Measurements from ENCODE around the gene RNASET2.
A peak's percentile ranks its signal among the peaks of the same experiment; 100 is the strongest.

RNASET2 gene

GRCh38 chr6:166946125-166946524 is 10.2 kb downstream of the RNASET2 start:
- peaks cover 1 to 5% of the 10 kb centered on the region in 2 donors for H3K9me3 ChIP-seq (replicated peaks in 1 of 2; ENCODE audit: control insufficient read depth in 2 of 2, insufficient read depth in 1 of 2, low read depth in 1 of 2, low read length in 2 of 2)
- H3K23ac ChIP-seq (ENCODE audit: low read depth, low read length, poor library complexity), result no peak overlapping the region
- H3K79me1 ChIP-seq (ENCODE audit: low read depth, low read length), result no peaks in the 10 kb centered on the region
- H2BK120ac ChIP-seq (ENCODE audit: low read depth, low read length), result no peak overlapping the region
- H3K4me3 ChIP-seq (ENCODE audit: low read length in 2 of 2), result no peak overlapping the region
- H3K18ac ChIP-seq (ENCODE audit: low read length), result no peak overlapping the region
- no CpG with 5 or more reads among the region's 16 CpGs for WGBS, 2 donors (ENCODE audit: extremely low coverage in 2 of 2, insufficient read length in 2 of 2, insufficient replicate concordance in 1 of 2)
- H3K27me3 ChIP-seq (ENCODE audit: control insufficient read depth in 3 of 3, insufficient read depth in 3 of 3, low read depth in 1 of 3, low read length in 3 of 3), result no peaks in the 10 kb centered on the region
- H2AK5ac ChIP-seq (ENCODE audit: low read depth, low read length), result no peak overlapping the region
- no peak for DNase-seq (ENCODE audit: low spot score)
- no peak overlapping the region for H3K4ac ChIP-seq (ENCODE audit: low read length)
- H3K36me3 ChIP-seq (replicated peaks in 1 of 2; ENCODE audit: control insufficient read depth in 2 of 2, insufficient read depth in 2 of 2, low read length in 2 of 2), result peaks cover 6 to 24% of the 10 kb centered on the region in 2 donors
- no peak overlapping the region for H4K91ac ChIP-seq (ENCODE audit: low read depth, low read length, poor library complexity)
- no peak overlapping the region for H2BK15ac ChIP-seq (ENCODE audit: low read length)
- no peaks in the 10 kb centered on the region for H3K4me1 ChIP-seq (ENCODE audit: control insufficient read depth in 2 of 2, insufficient read depth in 1 of 2, low read depth in 1 of 2, low read length in 2 of 2)
- H3K9ac ChIP-seq (ENCODE audit: low read depth, low read length, poor library complexity), result no peak overlapping the region
- no peak overlapping the region for H2AFZ ChIP-seq (ENCODE audit: low read length)
- no peak overlapping the region for H2BK5ac ChIP-seq (ENCODE audit: low read length)
- H4K8ac ChIP-seq (ENCODE audit: low read depth, low read length), result no peak overlapping the region
- H3K27ac ChIP-seq (replicated peaks; ENCODE audit: low read length), result no peak overlapping the region
- H3K4me2 ChIP-seq (ENCODE audit: insufficient read depth, low read length, poor library complexity, severe bottlenecking), result no peak overlapping the region
- peak overlapping the region; percentile 47 for H3K14ac ChIP-seq (ENCODE audit: low read length)
- no peak overlapping the region for H2BK12ac ChIP-seq (ENCODE audit: low read length)

GRCh38 chr6:166944666-166945256 is 11.6 kb downstream of the RNASET2 start:
- Histone ChIP-seq H2BK15ac (ENCODE audit: low read length) (no peak overlapping the region), H2BK12ac (ENCODE audit: low read length) (no peak overlapping the region), H3K9ac (ENCODE audit: low read depth, low read length, poor library complexity) (no peak overlapping the region), H2BK120ac (ENCODE audit: low read depth, low read length) (no peak overlapping the region), H3K14ac (ENCODE audit: low read length) (no peak overlapping the region), H3K79me1 (ENCODE audit: low read depth, low read length) (no peaks in the 10 kb centered on the region), H3K36me3 (replicated peaks in 1 of 2; ENCODE audit: control insufficient read depth in 2 of 2, insufficient read depth in 2 of 2, low read length in 2 of 2) (peaks cover 2 to 16% of the 10 kb centered on the region in 2 donors), H3K4me2 (ENCODE audit: insufficient read depth, low read length, poor library complexity, severe bottlenecking) (no peak overlapping the region), H2AFZ (ENCODE audit: low read length) (no peak overlapping the region), H3K9me3 (replicated peaks in 1 of 2; ENCODE audit: control insufficient read depth in 2 of 2, insufficient read depth in 1 of 2, low read depth in 1 of 2, low read length in 2 of 2) (peaks cover 0 to 2% of the 10 kb centered on the region in 2 donors), H3K27ac (replicated peaks; ENCODE audit: low read length) (no peak overlapping the region), H3K4me1 (ENCODE audit: control insufficient read depth in 2 of 2, insufficient read depth in 1 of 2, low read depth in 1 of 2, low read length in 2 of 2) (no peaks in the 10 kb centered on the region), H2BK5ac (ENCODE audit: low read length) (no peak overlapping the region), H3K18ac (ENCODE audit: low read length) (peak overlapping the region; percentile 38), H2AK5ac (ENCODE audit: low read depth, low read length) (no peak overlapping the region), H3K4me3 (ENCODE audit: low read length in 2 of 2) (no peak overlapping the region), H3K27me3 (ENCODE audit: control insufficient read depth in 3 of 3, insufficient read depth in 3 of 3, low read depth in 1 of 3, low read length in 3 of 3) (no peaks in the 10 kb centered on the region), H4K8ac (ENCODE audit: low read depth, low read length) (no peak overlapping the region), H4K91ac (ENCODE audit: low read depth, low read length, poor library complexity) (no peak overlapping the region), H3K23ac (ENCODE audit: low read depth, low read length, poor library complexity) (peak overlapping the region; percentile 31), H3K4ac (ENCODE audit: low read length) (no peak overlapping the region)
- no peak for DNase-seq (ENCODE audit: low spot score)
- WGBS, 2 donors (ENCODE audit: extremely low coverage in 2 of 2, insufficient read length in 2 of 2, insufficient replicate concordance in 1 of 2), result no CpG with 5 or more reads among the region's 16 CpGs

GRCh38 chr6:166942393-166943168 is 13.8 kb downstream of the RNASET2 start:
- no peak overlapping the region for H3K4me2 ChIP-seq (ENCODE audit: insufficient read depth, low read length, poor library complexity, severe bottlenecking)
- no peak overlapping the region for H2AK5ac ChIP-seq (ENCODE audit: low read depth, low read length)
- H2AFZ ChIP-seq (ENCODE audit: low read length), result no peak overlapping the region
- H3K27ac ChIP-seq (replicated peaks; ENCODE audit: low read length), result no peak overlapping the region
- DNase-seq (ENCODE audit: low spot score), result no peak
- peaks cover 0 to 2% of the 10 kb centered on the region in 2 donors for H3K9me3 ChIP-seq (replicated peaks in 1 of 2; ENCODE audit: control insufficient read depth in 2 of 2, insufficient read depth in 1 of 2, low read depth in 1 of 2, low read length in 2 of 2)
- H3K27me3 ChIP-seq (ENCODE audit: control insufficient read depth in 3 of 3, insufficient read depth in 3 of 3, low read depth in 1 of 3, low read length in 3 of 3), result no peaks in the 10 kb centered on the region
- no peak overlapping the region for H2BK12ac ChIP-seq (ENCODE audit: low read length)
- H2BK15ac ChIP-seq (ENCODE audit: low read length), result no peak overlapping the region
- no peak overlapping the region for H4K91ac ChIP-seq (ENCODE audit: low read depth, low read length, poor library complexity)
- H3K23ac ChIP-seq (ENCODE audit: low read depth, low read length, poor library complexity), result no peak overlapping the region
- H2BK120ac ChIP-seq (ENCODE audit: low read depth, low read length), result no peak overlapping the region
- H3K14ac ChIP-seq (ENCODE audit: low read length), result no peak overlapping the region
- no peak overlapping the region for H3K4ac ChIP-seq (ENCODE audit: low read length)
- H2BK5ac ChIP-seq (ENCODE audit: low read length), result no peak overlapping the region
- peaks cover 2 to 22% of the 10 kb centered on the region in 2 donors for H3K36me3 ChIP-seq (replicated peaks in 1 of 2; ENCODE audit: control insufficient read depth in 2 of 2, insufficient read depth in 2 of 2, low read length in 2 of 2)
- no CpG with 5 or more reads among the region's 14 CpGs for WGBS, 2 donors (ENCODE audit: extremely low coverage in 2 of 2, insufficient read length in 2 of 2, insufficient replicate concordance in 1 of 2)
- H3K9ac ChIP-seq (ENCODE audit: low read depth, low read length, poor library complexity), result no peak overlapping the region
- no peaks in the 10 kb centered on the region for H3K79me1 ChIP-seq (ENCODE audit: low read depth, low read length)
- H4K8ac ChIP-seq (ENCODE audit: low read depth, low read length), result no peak overlapping the region
- H3K18ac ChIP-seq (ENCODE audit: low read length), result no peak overlapping the region
- H3K4me1 ChIP-seq (ENCODE audit: control insufficient read depth in 2 of 2, insufficient read depth in 1 of 2, low read depth in 1 of 2, low read length in 2 of 2), result peaks cover 1 to 3% of the 10 kb centered on the region in 2 donors
- H3K4me3 ChIP-seq (ENCODE audit: low read length in 2 of 2), result no peak overlapping the region

- peaks cover 0 to 2% of the 10 kb centered on the region in 2 donors for H3K9me3 ChIP-seq (replicated peaks in 1 of 2; ENCODE audit: control insufficient read depth in 2 of 2, insufficient read depth in 1 of 2, low read depth in 1 of 2, low read length in 2 of 2)
- WGBS, 2 donors (ENCODE audit: extremely low coverage in 2 of 2, insufficient read length in 2 of 2, insufficient replicate concordance in 1 of 2), result no CpG with 5 or more reads among the region's 7 CpGs
Measured at GRCh38 chr6:166940643-166941068, 15.7 kb downstream of the RNASET2 start.

More at GRCh38 chr6:166940643-166941068, 15.7 kb downstream of the RNASET2 start:
- no peak overlapping the region for H2BK5ac ChIP-seq (ENCODE audit: low read length)
- H3K23ac ChIP-seq (ENCODE audit: low read depth, low read length, poor library complexity), result no peak overlapping the region
- H2AK5ac ChIP-seq (ENCODE audit: low read depth, low read length), result no peak overlapping the region
- no peak overlapping the region for H4K91ac ChIP-seq (ENCODE audit: low read depth, low read length, poor library complexity)
- no peak overlapping the region for H2BK15ac ChIP-seq (ENCODE audit: low read length)
- no peak overlapping the region for H3K4me2 ChIP-seq (ENCODE audit: insufficient read depth, low read length, poor library complexity, severe bottlenecking)
- no peak overlapping the region for H3K4me3 ChIP-seq (ENCODE audit: low read length in 2 of 2)
- H2BK12ac ChIP-seq (ENCODE audit: low read length), result no peak overlapping the region
- no peak overlapping the region for H4K8ac ChIP-seq (ENCODE audit: low read depth, low read length)
- no peaks in the 10 kb centered on the region for H3K27me3 ChIP-seq (ENCODE audit: control insufficient read depth in 3 of 3, insufficient read depth in 3 of 3, low read depth in 1 of 3, low read length in 3 of 3)
- H3K18ac ChIP-seq (ENCODE audit: low read length), result no peak overlapping the region
- no peak overlapping the region for H3K4ac ChIP-seq (ENCODE audit: low read length)
- peaks cover 3 to 4% of the 10 kb centered on the region in 2 donors for H3K4me1 ChIP-seq (ENCODE audit: control insufficient read depth in 2 of 2, insufficient read depth in 1 of 2, low read depth in 1 of 2, low read length in 2 of 2)
- H3K27ac ChIP-seq (replicated peaks; ENCODE audit: low read length), result no peak overlapping the region
- H3K36me3 ChIP-seq (replicated peaks in 1 of 2; ENCODE audit: control insufficient read depth in 2 of 2, insufficient read depth in 2 of 2, low read length in 2 of 2), result peaks cover 0 to 12% of the 10 kb centered on the region in 2 donors
- no peak overlapping the region for H2BK120ac ChIP-seq (ENCODE audit: low read depth, low read length)
- no peak overlapping the region for H2AFZ ChIP-seq (ENCODE audit: low read length)
- H3K79me1 ChIP-seq (ENCODE audit: low read depth, low read length), result no peaks in the 10 kb centered on the region
- DNase-seq (ENCODE audit: low spot score), result no peak
- no peak overlapping the region for H3K14ac ChIP-seq (ENCODE audit: low read length)
- H3K9ac ChIP-seq (ENCODE audit: low read depth, low read length, poor library complexity), result no peak overlapping the region
